Mesendoderm (in vitro differentiated cells): ENCODE measurements around the gene PHACTR1.

Source experiments
- DNase-seq: peaks from one replicate; pipeline ENCODE4 v3.0.0; 2013
- H2AK5ac ChIP-seq: 2 replicates; pipeline ENCODE4 v1.6.1; 2013; ENCODE audit warnings: low read length, inconsistent platforms
- H2BK120ac ChIP-seq: 2 replicates; pipeline ENCODE4 v1.6.1; 2013; ENCODE audit warnings: low read depth, mild to moderate bottlenecking, low read length, moderate library complexity, mixed read lengths
- H2BK15ac ChIP-seq: replicated peaks from 2 replicates; pipeline ENCODE4 v1.6.1; 2013; ENCODE audit warnings: low read depth, mild to moderate bottlenecking, moderate library complexity
- H2BK5ac ChIP-seq: 2 replicates; pipeline ENCODE4 v1.6.1; 2013; ENCODE audit warnings: low read length, inconsistent platforms
- H3K18ac ChIP-seq: 2 replicates; pipeline ENCODE4 v1.6.1; 2013; ENCODE audit warnings: mild to moderate bottlenecking, low read length, mixed read lengths
- H3K23ac ChIP-seq: one replicate; pipeline ENCODE4 v1.6.1; 2013; ENCODE audit warnings: low read length
- H3K27ac ChIP-seq: 2 replicates; pipeline ENCODE4 v1.5.1; 2013; ENCODE audit warnings: low read depth, mild to moderate bottlenecking, inconsistent platforms, low read length, moderate library complexity
- H3K27me3 ChIP-seq: 2 replicates; pipeline ENCODE4 v1.6.1; 2013; ENCODE audit warnings: low read length, control low read depth, mild to moderate bottlenecking, inconsistent platforms; ENCODE audit not compliant: insufficient read depth, poor library complexity
- H3K36me3 ChIP-seq: 2 replicates; pipeline ENCODE4 v1.6.1; 2013; ENCODE audit warnings: low read length, inconsistent platforms; ENCODE audit not compliant: control insufficient read depth, insufficient read depth
- H3K4ac ChIP-seq: one replicate; pipeline ENCODE4 v1.6.1; 2013; ENCODE audit warnings: low read depth, mild to moderate bottlenecking, low read length, moderate library complexity
- H3K4me1 ChIP-seq: 2 replicates; pipeline ENCODE4 v1.6.1; 2013; ENCODE audit warnings: low read depth, low read length, inconsistent platforms; ENCODE audit not compliant: control insufficient read depth
- H3K4me2 ChIP-seq: 2 replicates; pipeline ENCODE4 v1.6.1; 2013; ENCODE audit warnings: low read length
- H3K4me3 ChIP-seq: 2 replicates; pipeline ENCODE4 v1.5.1; 2013; ENCODE audit warnings: mild to moderate bottlenecking, low read length
- H3K56ac ChIP-seq: one replicate; pipeline ENCODE4 v1.6.1; 2013; ENCODE audit warnings: low read length
- H3K79me1 ChIP-seq: 2 replicates; pipeline ENCODE4 v1.6.1; 2013; ENCODE audit warnings: low read length, inconsistent platforms
- H3K79me2 ChIP-seq: 2 replicates; pipeline ENCODE4 v1.6.1; 2013; ENCODE audit warnings: mild to moderate bottlenecking, low read length; ENCODE audit not compliant: control insufficient read depth, insufficient read depth
- H3K9ac ChIP-seq: 2 replicates; pipeline ENCODE4 v1.6.1; 2013; ENCODE audit warnings: low read length, inconsistent platforms
- H4K5ac ChIP-seq: one replicate; pipeline ENCODE4 v1.6.1; 2013; ENCODE audit warnings: low read length
- H4K8ac ChIP-seq: one replicate; pipeline ENCODE4 v1.6.1; 2013; ENCODE audit warnings: low read depth, mild to moderate bottlenecking, control low read depth, low read length, moderate library complexity
- WGBS: extraction: QIAGEN DNeasy Blood & Tissue Kit; methylation state at CpG from one replicate; pipeline ENCODE4 v1.1.7; 2013; ENCODE audit warnings: low lambda C conversion rate, missing lambda C conversion rate; ENCODE audit not compliant: insufficient coverage; ENCODE audit errors: extremely low coverage; 5-methylcytosine and 5-hydroxymethylcytosine counted together

The PHACTR1 gene

GRCh38 chr6:13222048-13222447 lies 505.5 kb downstream of the PHACTR1 start:
- no peak overlapping the region for H3K4ac ChIP-seq
- H3K4me1 ChIP-seq, result peaks cover 2% of the 10 kb centered on the region
- no peak overlapping the region for H2BK5ac ChIP-seq
- H2AK5ac ChIP-seq, result no peak overlapping the region
- H3K4me3 ChIP-seq, result no peak overlapping the region
- no peak overlapping the region for H4K5ac ChIP-seq
- H3K23ac ChIP-seq, result no peak overlapping the region
- no peak overlapping the region for H3K9ac ChIP-seq
- H3K79me1 ChIP-seq, result no peaks in the 10 kb centered on the region
- H3K79me2 ChIP-seq, result no peaks in the 10 kb centered on the region
- no peak overlapping the region for H3K27ac ChIP-seq
- no peak overlapping the region for H4K8ac ChIP-seq
- DNase-seq, result no peak
- no peak overlapping the region for H3K18ac ChIP-seq
- no peak overlapping the region for H2BK120ac ChIP-seq
- no peak overlapping the region for H3K56ac ChIP-seq
- H3K4me2 ChIP-seq, result no peak overlapping the region
- no peaks in the 10 kb centered on the region for H3K36me3 ChIP-seq
- no peak overlapping the region for H2BK15ac ChIP-seq
- H3K27me3 ChIP-seq, result no peaks in the 10 kb centered on the region
- no CpG with 5 or more reads among the region's 4 CpGs for WGBS

DNA sequence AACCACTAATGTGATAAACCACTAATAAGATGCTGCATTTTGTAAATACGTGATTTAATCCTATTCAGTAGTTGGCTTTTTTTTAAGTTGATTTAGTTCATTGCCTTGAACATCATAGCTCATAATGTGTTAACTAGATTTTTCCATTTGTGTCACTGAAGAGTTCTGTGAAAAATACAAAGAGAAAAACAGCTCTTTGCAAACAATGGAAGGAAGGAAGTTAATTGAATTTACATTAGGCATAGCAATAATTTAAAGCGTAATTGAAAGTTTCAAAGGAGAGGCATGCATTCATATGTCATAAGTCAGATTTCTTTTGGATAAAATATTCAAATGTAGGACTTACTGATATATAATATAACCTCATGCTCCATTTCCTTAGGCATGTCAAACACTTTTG lies 509.5 kb downstream of the PHACTR1 start:
- Histone ChIP-seq H3K56ac (no peak overlapping the region), H4K5ac (no peak overlapping the region), H3K23ac (no peak overlapping the region), H3K4me3 (no peak overlapping the region), H3K9ac (no peak overlapping the region), H3K36me3 (no peaks in the 10 kb centered on the region), H3K18ac (no peak overlapping the region), H2BK120ac (no peak overlapping the region), H2BK15ac (no peak overlapping the region), H3K79me2 (no peaks in the 10 kb centered on the region), H4K8ac (no peak overlapping the region), H3K4ac (no peak overlapping the region), H2BK5ac (no peak overlapping the region), H3K4me2 (no peak overlapping the region), H2AK5ac (no peak overlapping the region), H3K27ac (no peak overlapping the region), H3K27me3 (no peaks in the 10 kb centered on the region), H3K4me1 (peaks cover 7% of the 10 kb centered on the region), H3K79me1 (no peaks in the 10 kb centered on the region)
- DNase-seq, result no peak
- WGBS, result no CpG with 5 or more reads among the region's 2 CpGs

DNA sequence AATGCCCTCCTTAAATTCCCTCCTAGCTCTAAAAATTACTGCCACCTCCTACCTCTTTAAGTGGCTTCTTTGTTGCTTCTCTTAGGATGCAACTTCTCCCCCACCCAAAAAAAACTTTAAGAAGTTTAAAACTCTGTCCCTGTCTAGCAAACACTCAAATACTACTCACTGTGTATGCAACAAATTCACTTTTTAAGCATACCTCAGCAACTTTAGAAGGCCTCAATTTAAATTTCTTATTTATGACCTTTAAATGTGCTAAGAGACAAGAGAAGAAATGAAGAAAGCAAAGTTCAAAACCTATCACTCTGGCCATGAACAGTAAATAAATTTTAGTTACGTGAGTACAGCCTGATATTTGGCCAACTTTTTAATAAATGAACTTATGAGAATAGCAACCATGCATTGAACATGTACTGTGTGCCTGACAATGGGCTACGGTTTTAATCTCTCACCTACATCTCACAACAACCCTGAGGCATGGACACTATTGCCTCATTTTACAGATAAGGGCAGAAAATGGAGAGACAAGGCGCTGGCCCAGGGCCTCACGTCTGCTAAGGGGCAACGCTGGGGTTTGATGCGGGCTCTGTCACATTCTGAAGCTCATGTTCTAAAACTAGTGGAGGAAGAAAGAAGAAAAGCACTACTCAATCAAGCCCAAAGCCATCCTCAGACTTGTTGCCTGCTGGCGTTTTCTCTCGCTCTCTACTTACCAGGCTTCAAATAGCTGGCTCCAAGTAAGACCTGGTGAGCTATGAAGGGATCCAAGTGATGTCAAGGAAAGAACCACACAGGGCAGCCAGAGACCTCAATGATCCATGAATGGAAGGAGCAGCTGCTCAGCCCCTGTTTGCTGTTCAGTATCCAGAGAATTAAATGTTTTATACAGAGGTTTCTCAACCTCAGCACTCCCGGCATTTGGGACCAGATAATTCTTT lies 512.0 kb downstream of the PHACTR1 start:
- Histone ChIP-seq H2BK5ac (no peak overlapping the region), H4K8ac (no peak overlapping the region), H3K4me3 (no peak overlapping the region), H3K9ac (no peak overlapping the region), H3K23ac (no peak overlapping the region), H3K4me2 (no peak overlapping the region), H3K56ac (no peak overlapping the region), H3K4me1 (peaks cover 7% of the 10 kb centered on the region), H3K79me1 (no peaks in the 10 kb centered on the region), H3K18ac (no peak overlapping the region), H3K27ac (no peak overlapping the region), H3K27me3 (no peaks in the 10 kb centered on the region), H4K5ac (no peak overlapping the region), H2AK5ac (no peak overlapping the region), H3K79me2 (no peaks in the 10 kb centered on the region), H2BK120ac (no peak overlapping the region), H3K36me3 (no peaks in the 10 kb centered on the region), H2BK15ac (no peak overlapping the region), H3K4ac (no peak overlapping the region)
- DNase-seq, result no peak
- no CpG with 5 or more reads among the region's 9 CpGs for WGBS

DNA sequence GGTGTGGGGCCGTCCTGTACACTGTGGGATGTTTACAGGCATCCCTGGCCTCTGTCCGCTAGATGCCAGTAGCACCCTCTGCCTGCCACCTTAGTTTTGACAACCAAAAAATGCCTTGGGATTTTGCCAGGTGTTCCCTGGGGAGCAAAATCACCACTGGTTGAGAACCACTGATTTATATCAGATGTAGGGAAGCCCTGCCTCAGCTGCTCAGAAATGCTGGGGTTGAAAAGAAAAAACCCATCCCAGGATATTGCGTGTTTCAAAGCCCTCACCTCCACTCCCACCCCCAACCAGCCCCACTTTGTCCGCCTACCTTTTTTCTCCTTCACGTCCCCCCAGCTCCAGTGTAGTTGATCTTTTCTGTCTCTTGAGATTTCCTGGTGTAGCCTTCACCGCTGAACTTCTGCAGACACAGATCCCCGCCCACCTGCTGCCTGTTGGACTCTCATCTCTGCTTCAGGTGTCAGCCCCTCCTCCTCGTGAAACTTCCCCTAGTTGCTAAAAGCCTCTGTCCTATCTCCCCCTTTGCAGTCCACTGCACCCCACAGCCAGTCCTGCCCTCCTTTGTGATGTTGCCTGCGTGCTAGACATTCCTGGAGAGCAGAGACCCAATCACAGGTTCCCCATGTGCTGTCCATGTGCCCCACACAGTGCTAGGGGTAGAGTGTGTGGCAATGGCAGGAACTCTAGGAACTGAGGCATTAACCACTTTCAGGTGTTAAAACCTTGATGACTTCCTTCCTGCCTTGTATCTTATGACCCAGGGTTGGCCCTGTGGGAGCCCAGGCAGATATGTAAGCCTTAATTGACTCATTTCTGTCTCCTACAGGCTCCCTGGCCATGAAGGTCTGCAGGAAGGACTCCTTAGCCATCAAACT lies 512.9 kb downstream of the PHACTR1 start:
- Histone ChIP-seq H2BK5ac (no peak overlapping the region), H3K27ac (peak overlapping the region; percentile 18), H3K4me1 (peaks cover 7% of the 10 kb centered on the region), H4K8ac (no peak overlapping the region), H2BK15ac (no peak overlapping the region), H3K56ac (no peak overlapping the region), H2AK5ac (no peak overlapping the region), H3K23ac (no peak overlapping the region), H3K18ac (no peak overlapping the region), H3K79me2 (no peaks in the 10 kb centered on the region), H3K4me3 (no peak overlapping the region), H2BK120ac (no peak overlapping the region), H3K36me3 (no peaks in the 10 kb centered on the region), H4K5ac (no peak overlapping the region), H3K79me1 (no peaks in the 10 kb centered on the region), H3K27me3 (no peaks in the 10 kb centered on the region), H3K4ac (no peak overlapping the region), H3K9ac (no peak overlapping the region), H3K4me2 (no peak overlapping the region)
- peak; percentile 72 for DNase-seq
- no CpG with 5 or more reads among the region's 9 CpGs for WGBS

DNA sequence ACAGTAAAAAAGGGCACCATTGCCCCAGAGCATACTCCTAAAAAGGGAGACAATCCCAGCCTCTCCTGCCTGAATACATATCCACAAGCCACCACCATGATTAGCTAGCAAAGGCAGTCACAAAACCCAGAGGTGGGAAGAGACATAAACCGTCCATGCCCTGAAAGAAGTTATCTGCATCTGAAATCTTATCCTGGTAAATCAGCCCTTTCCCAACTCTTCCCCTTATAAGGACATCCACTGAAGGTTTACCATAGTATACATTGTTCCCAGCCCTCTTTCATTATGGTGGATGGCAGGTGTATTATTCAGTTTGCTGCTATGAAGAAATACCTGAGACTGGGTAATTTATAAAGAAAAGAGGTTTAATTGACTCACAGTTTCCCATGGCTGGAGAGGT lies 516.5 kb downstream of the PHACTR1 start:
- no peak overlapping the region for H3K4ac ChIP-seq
- WGBS, result no CpG with 5 or more reads among the region's 1 CpG
- no peaks in the 10 kb centered on the region for H3K36me3 ChIP-seq

More for the DNA sequence above, 516.5 kb downstream of the PHACTR1 start:
- H3K4me3 ChIP-seq, result no peak overlapping the region
- H3K4me2 ChIP-seq, result no peak overlapping the region
- no peak overlapping the region for H2BK15ac ChIP-seq
- no peak overlapping the region for H3K27ac ChIP-seq
- no peak for DNase-seq
- peaks cover 5% of the 10 kb centered on the region for H3K4me1 ChIP-seq
- H4K5ac ChIP-seq, result no peak overlapping the region
- no peak overlapping the region for H3K9ac ChIP-seq
- no peaks in the 10 kb centered on the region for H3K27me3 ChIP-seq
- no peaks in the 10 kb centered on the region for H3K79me1 ChIP-seq
- no peak overlapping the region for H2BK5ac ChIP-seq
- H3K23ac ChIP-seq, result no peak overlapping the region
- no peak overlapping the region for H4K8ac ChIP-seq
- no peaks in the 10 kb centered on the region for H3K79me2 ChIP-seq
- no peak overlapping the region for H3K18ac ChIP-seq
- no peak overlapping the region for H2BK120ac ChIP-seq
- no peak overlapping the region for H3K56ac ChIP-seq
- H2AK5ac ChIP-seq, result no peak overlapping the region
